HG02623 (cell line): Measurements from ENCODE around the gene MRPL40.

Source experiments
- ATAC-seq: cut with Tn5 transposase; IDR thresholded peaks from one replicate; pipeline ENCODE4 v1.9.1; 2021; ENCODE audit warnings: moderate library complexity; ENCODE audit not compliant: unreplicated experiment

MRPL40 gene

GRCh38 chr22:19478901-19479354 lies 46.6 kb downstream of the MRPL40 start, which contains the start of gene UFD1:
UFD1 (minus strand) TSS chr22:19479193; CDS start chr22:19479085, 108 bp downstream.
- peak; percentile 38 for ATAC-seq

GRCh38 chr22:19479355-19480172 lies 47.2 kb downstream of the MRPL40 start, which contains the start of gene CDC45:
CDC45 (plus strand) TSS chr22:19479920; CDS start chr22:19479969, 49 bp downstream.
- peak; percentile 85 for ATAC-seq

DNA sequence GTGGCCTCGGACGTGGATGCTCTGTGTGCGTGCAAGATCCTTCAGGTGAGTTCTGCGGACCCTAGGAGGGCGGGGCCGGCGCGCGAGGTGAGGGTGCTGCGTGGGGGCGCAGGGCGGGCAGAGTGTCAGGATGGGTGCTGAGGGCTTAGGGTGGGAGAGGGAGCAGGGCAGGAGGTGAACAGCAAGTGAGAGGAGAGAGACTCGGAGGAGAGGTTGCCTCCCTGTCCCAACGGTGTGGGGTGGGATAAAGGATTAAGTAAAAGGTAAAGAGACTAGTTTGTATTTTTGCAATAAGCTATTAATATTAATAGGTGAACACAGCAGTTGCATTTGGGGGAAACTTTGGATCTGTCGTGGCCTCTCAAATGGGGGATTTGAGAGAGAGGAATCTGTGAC lies 47.8 kb downstream of the MRPL40 start:
- ATAC-seq = no peak

- no peak for ATAC-seq
Observed at GRCh38 chr22:19480789-19481188, 48.4 kb downstream of the MRPL40 start.

- no peak for ATAC-seq
Observed at GRCh38 chr22:19482297-19482696, 50.0 kb downstream of the MRPL40 start.

GRCh38 chr22:19483481-19484244 lies 51.3 kb downstream of the MRPL40 start:
- no peak for ATAC-seq
